Measurements from ENCODE around the gene CACNA1H. TPM values are rescaled to one million over a fixed set of nuclear protein-coding genes. Genes with fewer than 3 reads are reported as not detected.

The CACNA1H gene
- total RNA-seq, 1 donor from 2014 or later = 9.5 TPM

DNA sequence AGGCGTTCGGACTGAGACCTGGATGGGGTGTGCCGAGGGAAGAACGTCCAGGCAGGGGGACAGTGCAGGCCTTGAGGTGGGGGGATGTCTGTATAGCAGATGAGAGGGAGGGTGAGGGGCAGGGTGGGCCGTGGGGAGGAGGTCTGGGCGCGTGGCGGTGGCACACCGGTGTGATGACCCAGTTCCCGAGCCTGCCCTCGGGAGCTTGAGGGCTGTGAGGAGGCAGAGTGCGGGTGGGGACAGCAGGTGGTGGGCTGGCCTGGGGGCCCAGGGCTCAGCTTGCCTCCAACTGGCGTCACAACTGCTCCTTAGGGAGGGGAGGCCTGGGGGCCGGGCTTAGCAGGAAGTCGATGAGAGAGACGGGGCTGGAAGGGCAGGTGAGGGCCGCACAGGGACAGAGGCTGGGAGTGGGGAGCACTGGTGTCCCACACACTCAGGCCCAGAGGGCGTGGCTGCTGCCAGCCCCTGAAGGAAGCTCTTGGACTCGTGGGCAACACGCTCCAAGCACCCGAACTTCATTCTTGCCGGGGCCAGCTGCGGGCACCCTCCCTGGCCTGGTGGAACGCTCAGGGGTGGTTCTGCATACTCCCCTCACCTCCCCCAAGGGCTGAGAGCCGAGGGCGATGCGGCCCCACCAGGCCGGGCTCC lies 6.5 kb downstream of the CACNA1H start:
- no peak overlapping the region for H3K27ac ChIP-seq
- H3F3A ChIP-seq (ENCODE audit: low read depth) = no peaks in the 10 kb centered on the region
- H3K4me3 Mint-ChIP-seq = no peak overlapping the region
- no peak overlapping the region for H3K4me3 ChIP-seq
- TF ChIP-seq, protein P1, sequence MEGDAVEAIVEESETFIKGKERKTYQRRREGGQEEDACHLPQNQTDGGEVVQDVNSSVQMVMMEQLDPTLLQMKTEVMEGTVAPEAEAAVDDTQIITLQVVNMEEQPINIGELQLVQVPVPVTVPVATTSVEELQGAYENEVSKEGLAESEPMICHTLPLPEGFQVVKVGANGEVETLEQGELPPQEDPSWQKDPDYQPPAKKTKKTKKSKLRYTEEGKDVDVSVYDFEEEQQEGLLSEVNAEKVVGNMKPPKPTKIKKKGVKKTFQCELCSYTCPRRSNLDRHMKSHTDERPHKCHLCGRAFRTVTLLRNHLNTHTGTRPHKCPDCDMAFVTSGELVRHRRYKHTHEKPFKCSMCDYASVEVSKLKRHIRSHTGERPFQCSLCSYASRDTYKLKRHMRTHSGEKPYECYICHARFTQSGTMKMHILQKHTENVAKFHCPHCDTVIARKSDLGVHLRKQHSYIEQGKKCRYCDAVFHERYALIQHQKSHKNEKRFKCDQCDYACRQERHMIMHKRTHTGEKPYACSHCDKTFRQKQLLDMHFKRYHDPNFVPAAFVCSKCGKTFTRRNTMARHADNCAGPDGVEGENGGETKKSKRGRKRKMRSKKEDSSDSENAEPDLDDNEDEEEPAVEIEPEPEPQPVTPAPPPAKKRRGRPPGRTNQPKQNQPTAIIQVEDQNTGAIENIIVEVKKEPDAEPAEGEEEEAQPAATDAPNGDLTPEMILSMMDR (IDR thresholded peaks at IDR 0.05) = no peak
- TF ChIP-seq EZH2phosphoT487 (IDR thresholded peaks at IDR 0.05) (no peak), EZH2 (IDR thresholded peaks at IDR 0.05) (no peak)
- H3K36me3 Mint-ChIP-seq = no peaks in the 10 kb centered on the region
- no peak overlapping the region for H3K9ac ChIP-seq
- no peak overlapping the region for H3K4me2 ChIP-seq
- DNase-seq (ENCODE audit: low spot score) = no peak
- H3K4me1 ChIP-seq = peaks cover 5% of the 10 kb centered on the region
- no peak overlapping the region for H2AFZ ChIP-seq (replicated peaks)
- H3K27me3 ChIP-seq = peaks cover under 1% of the 10 kb centered on the region
- H3K9me3 ChIP-seq (ENCODE audit: low read depth) = no peaks in the 10 kb centered on the region
- H3K4me1 Mint-ChIP-seq = peaks cover 9% of the 10 kb centered on the region
- peaks cover 13% of the 10 kb centered on the region for H3K79me2 ChIP-seq (ENCODE audit: low read depth)
- H3K27ac Mint-ChIP-seq = no peak overlapping the region
- peaks cover 100% of the 10 kb centered on the region for H4K20me1 ChIP-seq (ENCODE audit: low read depth)
- peaks cover 5% of the 10 kb centered on the region for H3K27me3 Mint-ChIP-seq (ENCODE audit: insufficient read depth, low read depth)
- no peaks in the 10 kb centered on the region for H3K36me3 ChIP-seq
- no peaks in the 10 kb centered on the region for H3K9me3 Mint-ChIP-seq

GRCh38 chr16:1159973-1160772 lies 7.3 kb downstream of the CACNA1H start:
- TF ChIP-seq EZH2phosphoT487 (IDR thresholded peaks at IDR 0.05) = no peak
- no peak for TF ChIP-seq EZH2 (IDR thresholded peaks at IDR 0.05)
- TF ChIP-seq, protein P1 (IDR thresholded peaks at IDR 0.05) = no peak
- Mint-ChIP-seq H3K27ac (no peak overlapping the region), H3K4me3 (no peak overlapping the region), H3K36me3 (no peaks in the 10 kb centered on the region), H3K9me3 (no peaks in the 10 kb centered on the region), H3K4me1 (peaks cover 8% of the 10 kb centered on the region), H3K27me3 (ENCODE audit: insufficient read depth, low read depth) (peaks cover 4% of the 10 kb centered on the region)
- H3F3A ChIP-seq (ENCODE audit: low read depth) = no peaks in the 10 kb centered on the region
- H3K4me2 ChIP-seq = no peak overlapping the region
- no peaks in the 10 kb centered on the region for H3K27me3 ChIP-seq
- H3K4me1 ChIP-seq = no peaks in the 10 kb centered on the region
- H3K9ac ChIP-seq = no peak overlapping the region
- no peak for DNase-seq (ENCODE audit: low spot score)
- H2AFZ ChIP-seq (replicated peaks) = no peak overlapping the region
- no peak overlapping the region for H3K27ac ChIP-seq
- H3K9me3 ChIP-seq (ENCODE audit: low read depth) = no peaks in the 10 kb centered on the region
- no peak overlapping the region for H3K4me3 ChIP-seq
- peaks cover 6% of the 10 kb centered on the region for H3K79me2 ChIP-seq (ENCODE audit: low read depth)
- no peaks in the 10 kb centered on the region for H3K36me3 ChIP-seq
- peaks cover 100% of the 10 kb centered on the region for H4K20me1 ChIP-seq (ENCODE audit: low read depth)

DNA sequence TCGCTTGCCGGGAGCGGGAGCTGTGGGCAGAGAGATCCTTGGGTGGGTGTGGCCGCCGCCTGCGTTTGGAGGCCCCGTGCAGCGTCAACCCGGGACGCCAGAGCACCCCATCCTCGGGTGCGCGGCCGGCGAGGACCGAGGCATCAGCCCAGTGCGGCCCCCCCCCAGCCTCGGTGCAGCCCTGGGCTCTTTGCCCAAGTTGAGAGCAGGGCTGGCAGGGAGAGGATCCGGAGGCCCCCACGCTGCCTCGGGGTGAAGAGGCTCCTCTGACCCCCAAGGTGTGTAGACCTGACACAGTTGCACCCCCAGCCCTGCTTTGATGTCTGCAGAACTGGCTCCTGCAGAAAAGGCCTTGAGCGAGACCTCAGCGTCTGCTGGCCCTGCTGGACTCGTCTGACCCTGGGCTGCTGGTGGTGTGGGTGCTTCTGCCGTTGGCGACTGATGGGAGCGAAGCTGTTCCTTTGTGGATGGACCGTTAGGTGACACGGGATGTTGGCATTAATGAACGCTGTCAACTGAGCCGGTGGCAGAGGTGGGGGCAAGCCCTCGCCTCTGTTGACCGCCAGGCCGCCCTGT lies 8.0 kb downstream of the CACNA1H start:
- no peak overlapping the region for H2AFZ ChIP-seq (replicated peaks)
- peaks cover 99% of the 10 kb centered on the region for H4K20me1 ChIP-seq (ENCODE audit: low read depth)
- no peaks in the 10 kb centered on the region for H3K36me3 Mint-ChIP-seq
- H3K4me1 ChIP-seq = no peaks in the 10 kb centered on the region
- no peak overlapping the region for H3K4me3 Mint-ChIP-seq
- H3K27ac ChIP-seq = no peak overlapping the region
- no peaks in the 10 kb centered on the region for H3K9me3 Mint-ChIP-seq
- H3K4me1 Mint-ChIP-seq = peaks cover 5% of the 10 kb centered on the region
- H3F3A ChIP-seq (ENCODE audit: low read depth) = no peaks in the 10 kb centered on the region
- no peak overlapping the region for H3K9ac ChIP-seq
- TF ChIP-seq EZH2 (IDR thresholded peaks at IDR 0.05) = no peak
- TF ChIP-seq, protein P1 (IDR thresholded peaks at IDR 0.05) = no peak
- TF ChIP-seq EZH2phosphoT487 (IDR thresholded peaks at IDR 0.05) = no peak
- peaks cover 5% of the 10 kb centered on the region for H3K79me2 ChIP-seq (ENCODE audit: low read depth)
- no peaks in the 10 kb centered on the region for H3K36me3 ChIP-seq
- peaks cover 2% of the 10 kb centered on the region for H3K27me3 Mint-ChIP-seq (ENCODE audit: insufficient read depth, low read depth)
- no peak overlapping the region for H3K4me3 ChIP-seq
- no peak for DNase-seq (ENCODE audit: low spot score)
- no peak overlapping the region for H3K27ac Mint-ChIP-seq
- H3K27me3 ChIP-seq = no peaks in the 10 kb centered on the region
- H3K9me3 ChIP-seq (ENCODE audit: low read depth) = no peaks in the 10 kb centered on the region
- H3K4me2 ChIP-seq = no peak overlapping the region
